Transverse colon (tissue), 3 donors: ENCODE results near the gene LRRN3.

Experiments used
- CTCF ChIP-seq, 5 experiments: fragments of 200-600 bp in 3 of 5; fragments of 450-650 bp in 2 of 5; sonication (generic) in 3 of 5; IDR thresholded peaks; 1 replicate in 2 of 5; 2 replicates in 3 of 5; pipeline ENCODE4 v1.5.1; 2016 to 2017; ENCODE audit warnings: antibody characterized with exemption in 5 of 5, inconsistent platforms in 3 of 5, mild to moderate bottlenecking in 2 of 5, moderate library complexity in 1 of 5
- EP300 ChIP-seq: sonication (generic); formaldehyde crosslinking; IDR thresholded peaks from one replicate; pipeline ENCODE4 v1.6.1; 2017; ENCODE audit warnings: antibody characterized with exemption, low read depth

- no peak for TF ChIP-seq CTCF (IDR thresholded peaks at IDR 0.05)
- no peak for TF ChIP-seq EP300
These were observed 38.5 kb downstream of the LRRN3 start for GRCh38 chr7:111129435-111129834.
